ENCODE data around the gene AJAP1.

DNA sequence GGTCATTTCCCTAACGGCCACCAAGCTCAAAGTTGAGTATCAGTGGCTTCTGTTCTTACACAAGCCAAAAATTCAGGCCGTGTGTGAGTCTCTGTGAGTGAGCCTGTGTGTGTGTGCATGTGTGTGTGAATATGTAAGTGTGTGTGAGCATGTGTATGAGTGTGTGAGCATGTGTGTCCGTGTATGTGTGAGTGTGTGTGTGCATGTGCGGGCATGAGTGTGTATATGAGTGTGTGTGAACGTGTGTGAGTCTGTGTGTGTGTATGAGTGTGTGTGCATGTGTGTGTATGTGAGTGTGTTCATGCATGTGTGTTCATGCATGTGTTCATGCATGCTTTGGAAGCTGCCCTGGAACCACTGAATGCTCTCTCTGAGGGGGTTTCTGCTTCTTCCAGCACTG is 105.7 kb downstream of the AJAP1 start:
- TF ChIP-seq, protein P1, sequence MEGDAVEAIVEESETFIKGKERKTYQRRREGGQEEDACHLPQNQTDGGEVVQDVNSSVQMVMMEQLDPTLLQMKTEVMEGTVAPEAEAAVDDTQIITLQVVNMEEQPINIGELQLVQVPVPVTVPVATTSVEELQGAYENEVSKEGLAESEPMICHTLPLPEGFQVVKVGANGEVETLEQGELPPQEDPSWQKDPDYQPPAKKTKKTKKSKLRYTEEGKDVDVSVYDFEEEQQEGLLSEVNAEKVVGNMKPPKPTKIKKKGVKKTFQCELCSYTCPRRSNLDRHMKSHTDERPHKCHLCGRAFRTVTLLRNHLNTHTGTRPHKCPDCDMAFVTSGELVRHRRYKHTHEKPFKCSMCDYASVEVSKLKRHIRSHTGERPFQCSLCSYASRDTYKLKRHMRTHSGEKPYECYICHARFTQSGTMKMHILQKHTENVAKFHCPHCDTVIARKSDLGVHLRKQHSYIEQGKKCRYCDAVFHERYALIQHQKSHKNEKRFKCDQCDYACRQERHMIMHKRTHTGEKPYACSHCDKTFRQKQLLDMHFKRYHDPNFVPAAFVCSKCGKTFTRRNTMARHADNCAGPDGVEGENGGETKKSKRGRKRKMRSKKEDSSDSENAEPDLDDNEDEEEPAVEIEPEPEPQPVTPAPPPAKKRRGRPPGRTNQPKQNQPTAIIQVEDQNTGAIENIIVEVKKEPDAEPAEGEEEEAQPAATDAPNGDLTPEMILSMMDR (IDR thresholded peaks at IDR 0.05): no peak
- TF ChIP-seq POLR2A (IDR thresholded peaks at IDR 0.05): no peak

Data from ovary (tissue), 3 donors.